Panc1 (cell line): Measurements from ENCODE around the gene POU6F1. TPM values are rescaled to one million over a fixed set of nuclear protein-coding genes. Genes with fewer than 3 reads are reported as not detected.

Source experiments
- ATAC-seq: fragments of 200-7000 bp; cut with Tn5 transposase; 2 replicates; pipeline ENCODE4 v1.9.1; 2020; ENCODE audit warnings: mild to moderate bottlenecking, moderate library complexity
- BruUV-seq: library from RNA; stranded (reverse); fragments of 400-500 nt; replicated peaks from 2 replicates; lab custom pipeline; 2021; lab: Mats Ljungman, UMichigan
- CTCF ChIA-PET: fragments of 300-600 bp; sonication (Branson Sonifier 250); formaldehyde crosslinking; loops from one replicate; lab custom pipeline; 2022; ENCODE audit warnings: antibody characterized with exemption; lab: Charles Lee
- POLR2A ChIA-PET: fragments of 300-600 bp; sonication (Branson Sonifier 250); formaldehyde crosslinking; loops from one replicate; lab custom pipeline; 2022; ENCODE audit warnings: antibody characterized with exemption; lab: Charles Lee
- DNase-seq: peaks from one replicate; pipeline ENCODE4 v3.0.0-alpha.2; 2010; ENCODE audit warnings: low read depth, low spot score
- H3K27ac ChIP-seq: 2 replicates; pipeline ENCODE4 v1.5.1; 2011; ENCODE audit warnings: mild to moderate bottlenecking, low read length, inconsistent platforms
- H3K27me3 ChIP-seq: fragments of 200-500 bp; sonication (Bioruptor generic); 2 replicates; pipeline ENCODE4 v1.6.0; 2014; ENCODE audit warnings: low read length, inconsistent platforms; ENCODE audit not compliant: control insufficient read depth, insufficient read depth
- H3K36me3 ChIP-seq: fragments of 200-500 bp; sonication (Bioruptor generic); 2 replicates; pipeline ENCODE4 v1.5.1; 2014; ENCODE audit warnings: inconsistent platforms, mild to moderate bottlenecking, low read length, moderate library complexity; ENCODE audit not compliant: control insufficient read depth, insufficient read depth
- H3K4me1 ChIP-seq: 2 replicates; pipeline ENCODE4 v1.5.1; 2011; ENCODE audit warnings: inconsistent platforms, mild to moderate bottlenecking, low read length, moderate library complexity; ENCODE audit not compliant: control insufficient read depth, insufficient read depth
- H3K4me3 ChIP-seq, 2 experiments: 2 replicates each; pipeline ENCODE4 v1.5.1; 2011 to 2012; ENCODE audit warnings: low read depth in 2 of 2, low read length in 2 of 2, mild to moderate bottlenecking in 2 of 2, inconsistent platforms in 1 of 2, moderate library complexity in 1 of 2
- H3K9me3 ChIP-seq: fragments of 200-500 bp; sonication (Bioruptor generic); 2 replicates; pipeline ENCODE4 v1.5.1; 2014; ENCODE audit warnings: low read depth, mild to moderate bottlenecking, inconsistent platforms, low read length, moderate library complexity; ENCODE audit not compliant: control insufficient read depth, insufficient read depth
- CTCF ChIP-seq: fragments of 450-650 bp; IDR thresholded peaks from 2 replicates; pipeline ENCODE4 v1.5.1; 2017; ENCODE audit warnings: mild to moderate bottlenecking
- POLR2AphosphoS5 ChIP-seq: IDR thresholded peaks from 2 replicates; pipeline ENCODE4 v1.6.1; 2012; ENCODE audit warnings: mild to moderate bottlenecking, low read depth, low read length, moderate library complexity
- SIN3A ChIP-seq: IDR thresholded peaks from 2 replicates; pipeline ENCODE4 v1.6.1; 2012; ENCODE audit warnings: low read depth, mild to moderate bottlenecking, low read length, moderate library complexity, borderline replicate concordance; ENCODE audit not compliant: insufficient read depth
- TCF7L2 ChIP-seq: IDR thresholded peaks from 2 replicates; pipeline ENCODE4 v1.6.1; 2011; ENCODE audit warnings: mild to moderate bottlenecking, low read depth, low read length, inconsistent platforms
- in situ Hi-C: cut with HindIII; loops from 2 replicates; pipeline ENCODE4 v1.10.0; 2016; ENCODE audit warnings: low sequenced_read_pairs, low pct_unique_long_range_greater_than_20kb
- intact Hi-C: fragments of 100-400 bp; cut with micrococcal nuclease; formaldehyde crosslinking; loops from one replicate; pipeline ENCODE4 v1.10.0; 2022; ENCODE audit not compliant: unreplicated experiment
- total RNA-seq: library from RNA; stranded (reverse); gene quantifications from one replicate; pipeline ENCODE4 v1.2.1, GENCODE V29; 2021; ENCODE audit not compliant: unreplicated experiment
- TF ChIP-seq, protein P1 (sequence below), 2 experiments: IDR thresholded peaks; 2 replicates each; pipeline ENCODE4 v1.6.1; 2011 to 2012; ENCODE audit warnings: low read depth in 2 of 2, control low read depth in 1 of 2, low read length in 1 of 2, mild to moderate bottlenecking in 1 of 2, moderate library complexity in 1 of 2; ENCODE audit not compliant: insufficient read depth in 1 of 2

The POU6F1 gene
- total RNA-seq, 1 experiment from 2014 or later = 3.1 TPM

- in situ Hi-C loops = no loop called here
- CTCF ChIA-PET = no interaction called here
Observed at GRCh38 chr12:51225771-51226170, 7.9 kb upstream of the POU6F1 start.

DNA sequence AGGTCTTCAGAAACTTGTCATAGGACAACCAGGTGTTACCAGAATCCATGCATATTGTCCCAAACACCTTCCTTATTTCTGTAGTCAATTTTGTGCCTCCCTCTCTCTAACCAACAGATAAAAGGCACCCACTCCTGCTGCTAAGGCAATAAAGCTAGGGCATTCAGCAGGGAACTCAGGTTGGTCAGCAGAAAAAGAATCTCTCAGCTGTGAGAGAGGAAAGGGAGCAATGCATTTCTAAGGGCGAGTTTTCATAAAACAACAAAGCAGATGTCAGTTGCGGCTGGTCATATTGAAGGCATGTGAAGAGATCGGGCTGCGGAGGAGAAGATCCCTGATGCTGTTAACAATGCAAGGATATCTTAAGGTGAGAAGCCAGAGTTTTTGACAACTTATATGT, 7.4 kb upstream of the POU6F1 start:
- POLR2A ChIA-PET = interaction anchor here (0.6 kb wide), 1 partner anchor 13 kb away, joined by 4 read pairs; the partner anchor contains the start of gene DAZAP2
- CTCF ChIA-PET = no interaction called here
- no peaks in the 10 kb centered on the region for H3K9me3 ChIP-seq
- no peak for ATAC-seq
- H3K27me3 ChIP-seq = no peaks in the 10 kb centered on the region
- no peak overlapping the region for H3K4me3 ChIP-seq
- peaks cover 4% of the 10 kb centered on the region; the same call in 1 of the 2 replicates for H3K4me1 ChIP-seq
- intact Hi-C loops = no loop called here
- in situ Hi-C loops = no loop called here
- no TSS peak for BruUV-seq
- DNase-seq = no peak
- TF ChIP-seq, protein P1, sequence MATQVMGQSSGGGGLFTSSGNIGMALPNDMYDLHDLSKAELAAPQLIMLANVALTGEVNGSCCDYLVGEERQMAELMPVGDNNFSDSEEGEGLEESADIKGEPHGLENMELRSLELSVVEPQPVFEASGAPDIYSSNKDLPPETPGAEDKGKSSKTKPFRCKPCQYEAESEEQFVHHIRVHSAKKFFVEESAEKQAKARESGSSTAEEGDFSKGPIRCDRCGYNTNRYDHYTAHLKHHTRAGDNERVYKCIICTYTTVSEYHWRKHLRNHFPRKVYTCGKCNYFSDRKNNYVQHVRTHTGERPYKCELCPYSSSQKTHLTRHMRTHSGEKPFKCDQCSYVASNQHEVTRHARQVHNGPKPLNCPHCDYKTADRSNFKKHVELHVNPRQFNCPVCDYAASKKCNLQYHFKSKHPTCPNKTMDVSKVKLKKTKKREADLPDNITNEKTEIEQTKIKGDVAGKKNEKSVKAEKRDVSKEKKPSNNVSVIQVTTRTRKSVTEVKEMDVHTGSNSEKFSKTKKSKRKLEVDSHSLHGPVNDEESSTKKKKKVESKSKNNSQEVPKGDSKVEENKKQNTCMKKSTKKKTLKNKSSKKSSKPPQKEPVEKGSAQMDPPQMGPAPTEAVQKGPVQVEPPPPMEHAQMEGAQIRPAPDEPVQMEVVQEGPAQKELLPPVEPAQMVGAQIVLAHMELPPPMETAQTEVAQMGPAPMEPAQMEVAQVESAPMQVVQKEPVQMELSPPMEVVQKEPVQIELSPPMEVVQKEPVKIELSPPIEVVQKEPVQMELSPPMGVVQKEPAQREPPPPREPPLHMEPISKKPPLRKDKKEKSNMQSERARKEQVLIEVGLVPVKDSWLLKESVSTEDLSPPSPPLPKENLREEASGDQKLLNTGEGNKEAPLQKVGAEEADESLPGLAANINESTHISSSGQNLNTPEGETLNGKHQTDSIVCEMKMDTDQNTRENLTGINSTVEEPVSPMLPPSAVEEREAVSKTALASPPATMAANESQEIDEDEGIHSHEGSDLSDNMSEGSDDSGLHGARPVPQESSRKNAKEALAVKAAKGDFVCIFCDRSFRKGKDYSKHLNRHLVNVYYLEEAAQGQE (IDR thresholded peaks at IDR 0.05; ENCODE audit: insufficient read depth in 1 of 2, low read depth in 2 of 2, low read length in 1 of 2) = no peak
- TF ChIP-seq SIN3A = no peak
- no peak for TF ChIP-seq POLR2AphosphoS5
- no peak for TF ChIP-seq CTCF
- TF ChIP-seq TCF7L2 = no peak
- H3K36me3 ChIP-seq = no peaks in the 10 kb centered on the region
- H3K27ac ChIP-seq = no peak overlapping the region

More at GRCh38 chr12:51225771-51226170, 7.9 kb upstream of the POU6F1 start:
- H3K27ac ChIP-seq = no peak overlapping the region
- POLR2A ChIA-PET = interaction anchor here (0.6 kb wide), 1 partner anchor 13 kb away, joined by 4 read pairs; the partner anchor contains the start of gene DAZAP2
- TF ChIP-seq, protein P1 (IDR thresholded peaks at IDR 0.05; ENCODE audit: insufficient read depth in 1 of 2, low read depth in 2 of 2, low read length in 1 of 2) = no peak
- TF ChIP-seq CTCF (no peak), POLR2AphosphoS5 (no peak), TCF7L2 (no peak), SIN3A (no peak)
- no TSS peak for BruUV-seq
- H3K36me3 ChIP-seq = no peaks in the 10 kb centered on the region
- intact Hi-C loops = no loop called here
- H3K9me3 ChIP-seq = no peaks in the 10 kb centered on the region
- no peak overlapping the region for H3K4me3 ChIP-seq
- ATAC-seq (no peak), DNase-seq (no peak)
- H3K4me1 ChIP-seq = peaks cover 4% of the 10 kb centered on the region; the same call in 1 of the 2 replicates
- no peaks in the 10 kb centered on the region for H3K27me3 ChIP-seq
